ENCODE measurements around the gene AP1B1.

GRCh38 chr22:29306835-29307595 is 81.4 kb downstream of the AP1B1 start:
- TF ChIP-seq SUZ12 (IDR thresholded peaks at IDR 0.05; ENCODE audit: low read length) (no peak), SRF (IDR thresholded peaks at IDR 0.05; ENCODE audit: low read depth, low read length) (no peak), KDM4A (IDR thresholded peaks at IDR 0.05; ENCODE audit: low read depth, low read length, severe bottlenecking) (no peak), GABPA (IDR thresholded peaks at IDR 0.05; ENCODE audit: borderline replicate concordance, insufficient read depth, low read length) (no peak), NANOG (IDR thresholded peaks at IDR 0.05; ENCODE audit: insufficient read depth, low read depth, low read length, poor library complexity, severe bottlenecking) (no peak), POLR2A (IDR thresholded peaks at IDR 0.05; ENCODE audit: control extremely low read depth in 1 of 2, low read depth in 2 of 2, low read length in 2 of 2) (no peak), CBX8 (IDR thresholded peaks at IDR 0.05; ENCODE audit: borderline replicate concordance, low read depth, low read length) (no peak), TAF1 (IDR thresholded peaks at IDR 0.05; ENCODE audit: low read depth, low read length) (peak; percentile 27; the same call in 1 of the 2 replicates), SIN3A (conservative IDR thresholded peaks at IDR 0.05 in 1 of 2, IDR thresholded peaks at IDR 0.05 in 1 of 2; ENCODE audit: low read depth in 1 of 2, low read length in 2 of 2) (no peak)
- TF ChIP-seq, protein P1, sequence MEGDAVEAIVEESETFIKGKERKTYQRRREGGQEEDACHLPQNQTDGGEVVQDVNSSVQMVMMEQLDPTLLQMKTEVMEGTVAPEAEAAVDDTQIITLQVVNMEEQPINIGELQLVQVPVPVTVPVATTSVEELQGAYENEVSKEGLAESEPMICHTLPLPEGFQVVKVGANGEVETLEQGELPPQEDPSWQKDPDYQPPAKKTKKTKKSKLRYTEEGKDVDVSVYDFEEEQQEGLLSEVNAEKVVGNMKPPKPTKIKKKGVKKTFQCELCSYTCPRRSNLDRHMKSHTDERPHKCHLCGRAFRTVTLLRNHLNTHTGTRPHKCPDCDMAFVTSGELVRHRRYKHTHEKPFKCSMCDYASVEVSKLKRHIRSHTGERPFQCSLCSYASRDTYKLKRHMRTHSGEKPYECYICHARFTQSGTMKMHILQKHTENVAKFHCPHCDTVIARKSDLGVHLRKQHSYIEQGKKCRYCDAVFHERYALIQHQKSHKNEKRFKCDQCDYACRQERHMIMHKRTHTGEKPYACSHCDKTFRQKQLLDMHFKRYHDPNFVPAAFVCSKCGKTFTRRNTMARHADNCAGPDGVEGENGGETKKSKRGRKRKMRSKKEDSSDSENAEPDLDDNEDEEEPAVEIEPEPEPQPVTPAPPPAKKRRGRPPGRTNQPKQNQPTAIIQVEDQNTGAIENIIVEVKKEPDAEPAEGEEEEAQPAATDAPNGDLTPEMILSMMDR (IDR thresholded peaks at IDR 0.05; ENCODE audit: control extremely low read depth in 1 of 3, insufficient read depth in 1 of 3, low read depth in 1 of 3, low read length in 3 of 3), result no peak

Measured in H1 (cell line).